Measurements from ENCODE around the gene NDUFA6.
A peak's percentile ranks its signal among the peaks of the same experiment; 100 is the strongest.
"Not testable (repeated sequence)": the region's sequence is repeated elsewhere in the genome, so short reads cannot be mapped to it uniquely, and the experiment has no call there.

Gene NDUFA6

GRCh38 chr22:42131562-42131961, 41.0 kb upstream of the NDUFA6 start:
- DNase-seq (ENCODE audit: low spot score) = no peak
- no peak for TF ChIP-seq CTCF (IDR thresholded peaks at IDR 0.05; ENCODE audit: extremely low read depth, missing control alignments)

- not testable (repeated sequence) for DNase-seq (ENCODE audit: low spot score)
Measured at GRCh38 chr22:42130639-42131431, 40.3 kb upstream of the NDUFA6 start, which contains the start of gene CYP2D6. Gene CYP2D6, minus strand, starts transcription at chr22:42130810. Its CDS starts 19 bp downstream, at chr22:42130791.

GRCh38 chr22:42130182-42130581, 39.6 kb upstream of the NDUFA6 start:
- DNase-seq (ENCODE audit: low spot score) = not testable (repeated sequence)

- peak; percentile 46 for DNase-seq (ENCODE audit: low spot score)
Measured at GRCh38 chr22:42128776-42129694, 38.5 kb upstream of the NDUFA6 start.

- DNase-seq (ENCODE audit: low spot score) = not testable (repeated sequence)
Measured at GRCh38 chr22:42128007-42128406, 37.4 kb upstream of the NDUFA6 start.

- no peak for TF ChIP-seq CTCF (IDR thresholded peaks at IDR 0.05; ENCODE audit: extremely low read depth, missing control alignments)
- DNase-seq (ENCODE audit: low spot score) = no peak
Measured at GRCh38 chr22:42127606-42128005, 37.0 kb upstream of the NDUFA6 start.

GRCh38 chr22:42123529-42123928, 33.0 kb upstream of the NDUFA6 start:
- not testable (repeated sequence) for DNase-seq (ENCODE audit: low spot score)

- DNase-seq (ENCODE audit: low spot score) = peak; percentile 61
Measured at GRCh38 chr22:42120231-42121021, 29.9 kb upstream of the NDUFA6 start.

GRCh38 chr22:42116848-42117424, 26.4 kb upstream of the NDUFA6 start:
- DNase-seq (ENCODE audit: low spot score) = no peak
- TF ChIP-seq CTCF (IDR thresholded peaks at IDR 0.05; ENCODE audit: extremely low read depth, missing control alignments) = peak; percentile 9

- DNase-seq (ENCODE audit: low spot score) = not testable (repeated sequence)
Measured at GRCh38 chr22:42115420-42115830, 24.9 kb upstream of the NDUFA6 start.
